DMS 273 (cell line): ENCODE data around the gene ARPC5.
"Not testable (repeated sequence)": the region's sequence is repeated elsewhere in the genome, so short reads cannot be mapped to it uniquely, and the experiment has no call there.

Source experiments
- DNase-seq: peaks from one replicate; lab custom pipeline; 2025; ENCODE audit not compliant: unreplicated experiment; lab: John Stamatoyannopoulos, UW

ARPC5 gene

GRCh38 chr1:183648042-183648441 is 12.5 kb upstream of the ARPC5 start:
- no peak for DNase-seq

GRCh38 chr1:183646776-183647175 is 11.2 kb upstream of the ARPC5 start:
- DNase-seq: peak; percentile 47

- no peak for DNase-seq
These were observed 9.9 kb upstream of the ARPC5 start for GRCh38 chr1:183645531-183645930.

GRCh38 chr1:183642166-183642565 is 6.6 kb upstream of the ARPC5 start:
- no peak for DNase-seq

- DNase-seq: no peak
These were observed 4.6 kb upstream of the ARPC5 start for GRCh38 chr1:183640193-183640592.

GRCh38 chr1:183638649-183639387 is 3.2 kb upstream of the ARPC5 start:
- DNase-seq: no peak

- DNase-seq: no peak
These were observed 1.2 kb upstream of the ARPC5 start for GRCh38 chr1:183636783-183637182.

GRCh38 chr1:183636334-183636682 is 725 bp upstream of the ARPC5 start:
- DNase-seq: no peak

GRCh38 chr1:183635099-183635605 is 431 bp downstream of the ARPC5 start:
- DNase-seq: peak; percentile 74

GRCh38 chr1:183634429-183635065 is 1.0 kb downstream of the ARPC5 start:
- DNase-seq: peak; percentile 26

- peak; percentile 88 for DNase-seq
These were observed 1.8 kb downstream of the ARPC5 start for GRCh38 chr1:183633676-183634343.

GRCh38 chr1:183632964-183633363 is 2.6 kb downstream of the ARPC5 start:
- peak; percentile 44 for DNase-seq

- no peak for DNase-seq
These were observed 3.5 kb downstream of the ARPC5 start for GRCh38 chr1:183632114-183632513.

GRCh38 chr1:183630748-183631147 is 4.8 kb downstream of the ARPC5 start:
- no peak for DNase-seq

- no peak for DNase-seq
These were observed 7.0 kb downstream of the ARPC5 start for GRCh38 chr1:183628537-183628936.

GRCh38 chr1:183626236-183626635 is 9.3 kb downstream of the ARPC5 start:
- not testable (repeated sequence) for DNase-seq

- peak; percentile 84 for DNase-seq
These were observed 12.4 kb downstream of the ARPC5 start for GRCh38 chr1:183622884-183623785.

GRCh38 chr1:183622013-183622412 is 13.6 kb downstream of the ARPC5 start:
- no peak for DNase-seq

- DNase-seq: no peak
These were observed 15.3 kb downstream of the ARPC5 start for GRCh38 chr1:183620311-183620710.

- peak; percentile 37 for DNase-seq
These were observed 15.8 kb downstream of the ARPC5 start for GRCh38 chr1:183619781-183620180.

GRCh38 chr1:183618202-183618601 is 17.4 kb downstream of the ARPC5 start:
- not testable (repeated sequence) for DNase-seq
